ENCODE results near the gene COPZ1. TPM values are rescaled to one million over a fixed set of nuclear protein-coding genes. Genes with fewer than 3 reads are reported as not detected.

Gene COPZ1
- total RNA-seq, 4 donors from 2014 or later = 181 to 284 (median 236) TPM

GRCh38 chr12:54379398-54380201 lies 54.7 kb downstream of the COPZ1 start:
- peak; percentile 85 to 93 for DNase-seq
- 15 to 21% methylated on average over 18 of the region's 19 CpGs for WGBS, 2 donors
- intact Hi-C loops (cut with DNase I) = no loop called here
- Histone ChIP-seq H3K4me1 (peaks cover 42 to 85% of the 10 kb centered on the region in 2 donors), H3K9me3 (no peaks in the 10 kb centered on the region), H3K4me3 (replicated peaks in 1 of 3) (peak overlapping the region in 1 of 3 donors; percentile 18), H3K27me3 (no peaks in the 10 kb centered on the region), H3K36me3 (no peaks in the 10 kb centered on the region), H3K27ac (peak overlapping the region in 2 of 3 donors; percentile 57 to 71)
- TF ChIP-seq CTCF (IDR thresholded peaks at IDR 0.05) (peak; percentile 96 to 100 (median 99)), POLR2A (IDR thresholded peaks at IDR 0.05) (no peak)

DNA sequence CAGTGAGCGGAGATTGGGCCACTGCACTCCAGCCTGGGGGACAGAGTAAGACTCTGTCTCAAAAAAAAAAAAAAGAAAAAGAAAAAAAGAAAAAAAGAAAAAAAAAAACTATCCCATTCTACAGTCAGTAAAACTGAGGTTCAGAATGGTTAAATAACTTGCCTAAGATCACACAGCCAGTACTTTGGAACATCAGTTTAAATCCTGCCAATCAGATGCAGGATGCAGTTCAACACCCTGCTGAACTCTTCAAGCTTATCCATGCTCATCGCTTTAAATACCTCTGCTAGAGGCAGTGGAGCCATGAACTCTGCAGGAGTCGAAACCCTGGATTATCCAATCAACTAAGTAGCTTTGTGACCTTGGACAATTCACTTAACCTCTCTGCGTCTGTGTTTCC lies 56.2 kb downstream of the COPZ1 start:
- 63 to 72% methylated on average over 4 of the region's 4 CpGs for WGBS, 2 donors
- H3K4me3 ChIP-seq (replicated peaks in 1 of 3) = no peak overlapping the region
- H3K27me3 ChIP-seq = no peaks in the 10 kb centered on the region
- H3K4me1 ChIP-seq = peaks cover 47 to 85% of the 10 kb centered on the region in 2 donors
- no peak for TF ChIP-seq POLR2A (IDR thresholded peaks at IDR 0.05)
- TF ChIP-seq CTCF (IDR thresholded peaks at IDR 0.05) = no peak
- H3K9me3 ChIP-seq = no peaks in the 10 kb centered on the region
- H3K36me3 ChIP-seq = no peaks in the 10 kb centered on the region
- peak in 1 of 2 donors; percentile 47 for DNase-seq
- H3K27ac ChIP-seq = peak overlapping the region; percentile 3 to 72 (median 49)
- intact Hi-C loops (cut with DNase I) = no loop called here

DNA sequence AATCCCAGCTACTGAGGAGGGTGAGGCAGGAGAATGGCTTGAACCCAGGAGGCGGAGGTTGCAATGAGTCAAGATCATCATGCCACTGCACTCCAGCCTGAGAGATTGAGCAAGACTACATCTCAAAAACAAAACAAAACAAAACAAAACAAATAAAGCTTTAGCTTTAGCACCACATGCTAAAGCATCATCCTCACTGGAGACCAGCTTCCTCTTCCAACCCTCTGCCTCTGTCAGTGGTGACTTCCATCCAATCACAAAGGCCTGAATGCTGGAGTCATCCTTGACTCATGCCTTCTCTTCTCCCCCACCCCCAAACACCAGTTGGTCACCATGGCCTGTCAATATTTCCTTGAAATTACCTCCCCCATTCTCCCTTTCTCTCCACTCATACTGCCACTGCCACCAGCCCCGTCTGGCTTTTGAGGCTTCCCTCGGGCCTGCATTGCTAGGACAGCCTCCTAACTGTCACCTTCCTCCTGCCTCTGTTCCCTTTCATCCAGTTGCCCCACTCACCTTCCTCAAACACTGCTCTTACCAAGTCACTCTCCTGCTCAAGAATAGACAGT lies 58.2 kb downstream of the COPZ1 start:
- intact Hi-C loops (cut with DNase I) = no loop called here
- TF ChIP-seq CTCF (IDR thresholded peaks at IDR 0.05) (no peak), POLR2A (IDR thresholded peaks at IDR 0.05) (no peak)
- no peak for DNase-seq
- no peak overlapping the region for H3K4me3 ChIP-seq (replicated peaks in 1 of 3)
- no peaks in the 10 kb centered on the region for H3K27me3 ChIP-seq
- 88 to 93% methylated on average over 3 of the region's 3 CpGs for WGBS, 2 donors
- H3K36me3 ChIP-seq = no peaks in the 10 kb centered on the region
- peak overlapping the region; percentile 26 to 72 (median 49) for H3K27ac ChIP-seq
- H3K4me1 ChIP-seq = peaks cover 60 to 91% of the 10 kb centered on the region in 2 donors
- no peaks in the 10 kb centered on the region for H3K9me3 ChIP-seq

- no peak within 1 kb of the TSS for H3K4me3 ChIP-seq (replicated peaks in 1 of 3)
- intact Hi-C loops (cut with DNase I) = no loop called here
Measured at GRCh38 chr12:54384591-54385041, 59.7 kb downstream of the COPZ1 start, which contains the start of gene ZNF385A. TSS of gene ZNF385A (minus strand) at chr12:54384733. CDS start at chr12:54384514, 219 bp downstream.

More at GRCh38 chr12:54384591-54385041, 59.7 kb downstream of the COPZ1 start, which contains the start of gene ZNF385A:
- 45 to 76% methylated on average over 1 of the region's 1 CpG for WGBS, 2 donors
- Histone ChIP-seq H3K36me3 (no peaks in the 10 kb centered on the region), H3K27me3 (no peaks in the 10 kb centered on the region), H3K27ac (peak within 1 kb of the TSS; percentile 59 to 97 (median 89)), H3K4me1 (peaks cover 67 to 92% of the 10 kb centered on the region in 2 donors), H3K9me3 (no peaks in the 10 kb centered on the region)
- TF ChIP-seq CTCF (IDR thresholded peaks at IDR 0.05) (no peak), POLR2A (IDR thresholded peaks at IDR 0.05) (no peak)
- peak; percentile 45 to 51 for DNase-seq

Data from thyroid gland (tissue), 4 donors.